ENCODE measurements around the gene PIP4K2A.

PIP4K2A gene

DNA sequence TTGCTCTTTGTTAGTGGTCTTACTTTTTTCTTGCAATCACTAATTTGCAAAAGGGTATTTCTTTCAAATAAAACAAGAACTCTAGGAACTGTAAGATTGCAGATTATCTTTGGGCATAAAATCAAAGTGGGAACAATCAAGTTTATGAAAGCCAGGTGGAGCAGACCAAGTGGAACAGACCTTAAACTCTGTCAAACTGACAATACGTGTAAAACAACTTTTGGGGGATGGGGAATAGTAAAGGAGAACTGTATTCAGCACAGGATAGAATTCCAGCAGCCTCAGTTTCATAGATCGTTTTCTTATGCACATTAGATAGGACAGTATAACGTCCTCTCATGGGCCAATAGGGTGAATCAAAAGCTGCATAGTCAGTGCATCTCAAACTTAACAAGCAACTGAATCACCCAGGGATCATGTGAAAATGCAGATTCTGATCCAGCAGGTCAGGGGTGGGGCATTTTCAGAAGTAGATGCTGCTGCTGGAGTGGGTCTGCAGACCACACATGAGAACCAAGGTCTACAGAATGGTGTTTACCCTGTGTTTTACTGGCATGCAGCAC lies 120.7 kb downstream of the PIP4K2A start:
- no peak for DNase-seq (ENCODE audit: low spot score)

DNA sequence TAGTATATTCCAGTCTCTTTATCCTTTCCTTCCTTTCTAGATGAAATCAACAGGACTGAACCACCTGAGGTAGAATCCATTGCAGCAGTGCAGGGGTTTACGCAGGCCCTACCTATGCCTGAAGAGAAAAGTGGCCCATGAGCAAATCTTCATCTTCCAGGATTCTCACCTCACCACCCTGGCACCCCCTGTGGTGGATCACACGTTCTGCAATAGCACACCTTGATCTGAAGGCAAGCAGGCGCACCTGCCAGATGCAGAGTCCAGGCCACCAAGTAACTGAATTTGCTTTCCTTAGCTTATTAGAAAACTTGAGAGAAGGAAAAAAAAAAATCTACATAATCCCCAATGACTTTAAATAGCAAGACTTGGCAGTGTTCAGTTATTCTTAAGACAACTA lies 121.4 kb downstream of the PIP4K2A start:
- no peak for DNase-seq (ENCODE audit: low spot score)

DNA sequence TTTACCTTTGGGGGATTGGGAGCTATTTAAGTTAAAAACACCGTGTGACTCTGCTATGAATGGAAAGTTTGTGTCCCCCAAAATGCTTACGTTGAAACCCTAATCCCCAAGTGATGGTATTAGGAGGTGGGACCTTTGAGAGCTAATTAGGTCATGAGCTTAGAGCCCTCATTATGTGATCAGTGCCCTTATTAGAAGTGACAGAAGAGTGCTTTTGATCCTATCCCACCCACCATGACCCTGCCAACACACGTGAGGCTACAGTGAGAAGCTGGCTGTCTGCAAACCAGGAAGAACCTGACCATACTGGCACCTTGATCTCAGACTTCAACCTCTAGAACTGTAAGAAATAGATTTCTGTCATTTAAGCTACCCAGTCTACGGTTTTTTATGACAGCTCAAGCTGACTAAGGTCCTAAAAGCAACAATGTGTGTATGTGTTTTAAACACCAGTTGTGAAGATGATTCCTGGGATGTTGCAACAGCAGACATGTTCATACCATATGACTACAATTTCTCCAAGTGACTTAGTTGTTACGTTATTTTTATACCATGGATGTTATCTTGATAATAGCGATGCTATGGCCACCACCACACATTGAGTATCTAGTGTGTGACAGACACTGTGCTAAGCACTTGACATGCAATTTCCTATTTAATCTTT lies 124.4 kb downstream of the PIP4K2A start:
- DNase-seq (ENCODE audit: low spot score), result no peak

DNA sequence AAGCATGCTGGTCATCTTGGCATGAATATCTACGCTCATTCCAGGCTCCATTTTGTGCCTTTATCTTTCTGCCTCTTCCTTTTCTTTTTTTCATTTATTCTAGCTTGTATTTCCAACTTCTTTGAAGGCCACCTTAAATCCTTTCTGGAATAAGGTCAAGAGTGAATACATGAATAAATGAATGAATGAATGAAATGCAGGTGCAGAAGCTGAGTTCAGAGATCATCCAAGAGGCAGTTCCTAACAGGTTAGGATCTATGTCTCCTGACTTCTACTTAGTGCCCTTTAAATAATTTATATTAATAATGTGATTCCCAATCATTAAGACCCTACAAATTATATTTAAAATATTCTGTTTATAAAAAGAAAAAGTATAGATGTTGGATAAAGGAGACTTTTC lies 125.9 kb downstream of the PIP4K2A start:
- DNase-seq (ENCODE audit: low spot score), result no peak

DNA sequence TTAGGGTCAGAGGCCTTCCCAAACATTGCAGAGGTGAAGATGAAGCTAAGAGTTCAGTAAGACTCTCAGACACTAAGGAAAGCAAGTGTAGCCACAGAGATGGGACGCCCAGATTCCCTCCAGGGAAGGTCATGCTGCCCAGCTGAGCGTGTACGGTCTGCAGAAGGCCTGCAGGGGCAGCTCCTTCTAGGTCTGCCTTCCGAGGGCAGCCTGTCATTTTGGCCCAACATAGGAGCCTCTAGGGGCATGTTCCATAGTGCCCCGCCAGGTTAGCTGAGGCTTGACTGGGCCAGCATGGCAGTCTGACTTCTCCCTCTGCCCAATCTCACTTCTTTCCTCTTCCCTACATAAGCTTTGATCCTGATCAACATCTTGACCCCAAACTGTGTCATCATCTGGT lies 130.7 kb downstream of the PIP4K2A start:
- no peak for DNase-seq (ENCODE audit: low spot score)

DNA sequence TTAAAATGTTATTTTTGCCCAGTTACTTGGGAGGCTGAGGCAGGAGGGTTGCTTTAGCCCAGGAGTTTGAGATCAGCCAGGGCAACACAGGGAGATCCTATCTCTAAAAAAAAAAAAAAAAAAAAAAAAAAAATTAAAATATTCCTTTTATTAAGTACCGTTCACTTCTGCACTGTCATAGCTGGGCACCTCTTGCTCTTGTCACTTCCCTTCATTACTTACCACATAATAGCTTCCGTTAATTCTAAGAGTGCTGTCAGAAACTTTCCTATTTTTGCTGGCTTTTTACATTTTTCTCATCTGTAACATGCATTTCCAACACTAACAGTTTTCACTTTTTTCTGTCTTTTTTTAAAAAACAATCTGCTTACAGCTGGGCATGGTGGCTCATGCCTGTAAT lies 132.9 kb downstream of the PIP4K2A start:
- DNase-seq (ENCODE audit: low spot score), result no peak

DNA sequence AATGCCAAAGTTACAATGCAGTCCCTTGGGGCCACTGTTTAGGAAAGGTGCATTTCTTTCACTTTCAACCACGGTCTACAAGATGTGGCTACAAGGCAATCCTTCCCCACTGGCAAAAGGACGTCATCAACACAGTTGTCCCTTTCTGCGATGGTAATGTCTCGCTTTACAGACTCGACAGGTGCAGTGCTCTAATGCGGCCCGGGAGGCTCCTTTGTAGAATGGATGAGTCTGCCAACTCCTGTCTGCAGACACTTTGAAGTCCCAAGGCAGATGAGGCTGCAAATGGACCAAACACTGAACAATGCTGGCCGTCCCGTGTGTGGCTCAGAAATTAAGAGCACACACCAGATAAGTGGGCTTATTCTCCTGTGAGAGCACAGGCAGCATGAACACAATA lies 133.7 kb downstream of the PIP4K2A start:
- DNase-seq (ENCODE audit: low spot score), result no peak

DNA sequence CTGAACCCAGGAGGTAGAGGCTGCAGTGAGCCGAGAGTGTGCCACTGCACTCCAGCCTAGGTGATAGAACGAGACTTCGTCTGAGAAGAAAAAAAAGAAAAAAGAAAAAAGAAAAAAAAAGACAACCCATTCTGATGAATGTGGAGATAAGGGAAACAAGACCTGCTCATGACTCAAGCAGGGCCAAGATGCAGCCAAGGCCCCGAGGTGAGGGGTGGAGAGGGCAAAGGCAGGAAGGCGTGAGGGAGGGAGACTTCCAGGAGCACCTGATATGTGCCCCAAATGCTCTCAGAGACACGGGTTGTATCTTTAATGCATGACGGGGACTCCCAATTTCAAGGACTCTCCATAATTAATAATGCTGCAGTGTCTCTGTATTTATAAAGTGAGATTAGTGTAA lies 134.6 kb downstream of the PIP4K2A start:
- no peak for DNase-seq (ENCODE audit: low spot score)

DNA sequence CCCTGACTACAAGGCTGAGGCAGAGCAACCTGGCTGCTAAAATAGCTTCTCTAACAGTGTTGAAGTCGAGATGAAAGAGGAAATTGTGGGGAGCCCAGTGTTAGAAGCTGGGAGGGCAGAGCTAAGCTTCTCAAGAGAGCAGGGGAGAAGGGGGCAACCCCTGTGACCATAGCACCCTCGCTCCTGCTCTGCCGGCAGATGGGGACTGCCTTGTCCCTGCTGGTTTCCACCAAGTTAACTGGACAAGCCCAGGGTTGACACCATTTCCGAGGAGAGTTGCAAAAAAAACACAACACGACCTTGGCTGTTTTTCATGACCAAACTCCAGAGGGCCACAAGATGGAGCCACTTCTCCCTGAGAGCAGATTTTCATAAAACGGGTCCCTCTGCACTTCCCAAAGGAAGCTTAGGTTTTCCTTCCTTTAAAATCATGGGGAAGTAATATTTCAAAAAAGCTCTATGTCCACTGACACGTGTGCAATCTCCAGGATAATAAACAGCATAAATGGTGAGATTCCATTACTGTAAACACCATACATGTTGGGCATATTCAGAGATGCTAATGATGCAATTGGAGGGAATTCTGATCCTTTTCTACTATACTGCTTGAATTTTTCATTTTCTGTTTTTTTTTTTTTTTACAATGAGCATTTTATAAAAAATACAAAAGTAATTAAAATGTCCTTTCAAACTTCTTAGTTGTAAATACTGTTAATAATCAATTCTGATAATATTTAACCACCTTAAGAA lies 140.4 kb downstream of the PIP4K2A start:
- DNase-seq (ENCODE audit: low spot score), result peak; percentile 41

DNA sequence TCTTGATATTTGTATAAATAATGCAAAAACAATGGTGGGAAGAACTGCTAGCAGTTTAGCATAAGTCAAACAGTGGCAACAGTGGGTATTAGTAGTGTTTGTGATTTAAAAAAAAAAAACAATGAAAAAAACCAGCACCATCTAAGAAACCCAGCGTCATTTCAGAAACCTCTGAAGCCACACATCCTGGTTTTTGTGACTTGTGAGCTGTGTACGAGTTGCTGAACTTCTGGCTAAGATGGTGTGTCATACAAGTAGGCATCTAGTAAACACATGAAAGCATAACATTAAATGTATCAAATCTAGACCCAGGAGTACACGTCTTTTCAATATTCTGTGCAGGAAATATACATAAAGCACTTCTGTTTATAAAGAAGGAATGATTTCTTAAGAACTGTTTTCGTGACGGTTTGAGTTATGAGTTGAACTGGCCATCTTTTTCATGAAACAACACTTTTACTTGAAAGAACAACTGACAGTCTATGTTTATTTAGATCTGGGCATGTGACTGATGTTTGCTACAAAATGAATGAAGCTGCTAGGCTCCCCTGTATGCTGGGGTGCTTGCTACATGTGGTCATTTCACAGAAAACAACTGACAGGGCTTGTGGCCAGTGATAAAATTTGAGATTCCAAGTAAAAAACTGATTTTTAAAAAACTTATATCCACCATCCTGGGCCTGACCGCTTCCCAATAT lies 143.5 kb downstream of the PIP4K2A start:
- DNase-seq (ENCODE audit: low spot score), result peak; percentile 61

DNA sequence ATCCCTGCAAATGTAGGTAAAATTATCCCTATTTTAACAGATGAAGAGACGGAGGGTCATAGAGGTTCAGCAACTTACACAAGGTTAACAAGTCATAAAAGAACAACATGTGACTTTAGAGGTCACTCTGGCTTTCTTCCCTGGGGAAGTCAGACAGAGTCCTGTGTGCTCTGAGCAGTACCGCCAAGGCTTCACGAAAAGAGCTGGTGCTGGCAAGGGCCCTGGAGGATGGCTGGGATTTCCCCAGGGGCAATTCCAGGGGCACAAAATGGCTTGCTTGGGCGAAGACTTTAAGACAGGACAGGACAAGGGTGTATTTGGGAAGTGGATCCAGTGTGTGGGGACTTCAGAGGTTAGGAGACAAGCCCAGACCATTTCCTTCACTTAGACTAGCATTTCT lies 144.1 kb downstream of the PIP4K2A start:
- DNase-seq (ENCODE audit: low spot score), result no peak

DNA sequence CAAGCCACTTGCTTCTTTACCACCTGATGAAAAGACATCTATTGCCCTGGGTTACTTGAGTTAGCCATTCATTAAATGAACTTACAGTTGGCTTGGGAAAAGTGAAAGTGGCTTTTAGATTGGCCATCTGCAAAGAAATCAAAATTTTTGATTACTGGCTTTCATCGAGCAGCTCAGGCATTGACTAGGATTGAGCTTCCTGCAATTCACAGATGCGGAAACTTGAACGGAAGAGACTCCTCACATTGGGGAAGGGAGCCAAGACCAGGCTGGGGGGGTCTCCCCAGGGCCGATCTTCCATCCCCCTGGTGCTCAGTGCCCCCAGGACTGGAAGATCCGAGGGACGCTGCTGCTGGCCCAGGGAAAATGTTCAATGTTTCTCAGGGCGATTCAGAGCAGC lies 145.4 kb downstream of the PIP4K2A start:
- no peak for DNase-seq (ENCODE audit: low spot score)

DNA sequence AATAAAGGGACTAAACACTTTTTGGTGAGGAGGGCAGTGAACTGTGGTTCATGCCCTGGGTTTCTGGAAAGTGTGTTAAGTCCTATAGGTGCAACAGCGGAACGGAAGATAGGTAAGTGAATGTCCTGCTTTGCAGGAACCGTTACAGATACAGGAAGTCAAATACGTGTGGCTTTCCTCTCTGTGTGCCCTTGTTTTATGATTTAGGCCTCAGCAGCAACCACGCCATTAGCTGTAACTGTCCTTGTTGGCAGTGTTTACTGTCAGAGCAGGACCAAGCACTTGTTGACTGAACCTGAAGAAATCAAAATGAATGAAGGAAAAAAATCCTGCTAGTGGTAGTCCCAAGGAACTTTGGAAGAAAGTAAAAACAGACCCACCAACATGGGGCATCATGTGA lies 150.3 kb downstream of the PIP4K2A start:
- DNase-seq (ENCODE audit: low spot score), result no peak

DNA sequence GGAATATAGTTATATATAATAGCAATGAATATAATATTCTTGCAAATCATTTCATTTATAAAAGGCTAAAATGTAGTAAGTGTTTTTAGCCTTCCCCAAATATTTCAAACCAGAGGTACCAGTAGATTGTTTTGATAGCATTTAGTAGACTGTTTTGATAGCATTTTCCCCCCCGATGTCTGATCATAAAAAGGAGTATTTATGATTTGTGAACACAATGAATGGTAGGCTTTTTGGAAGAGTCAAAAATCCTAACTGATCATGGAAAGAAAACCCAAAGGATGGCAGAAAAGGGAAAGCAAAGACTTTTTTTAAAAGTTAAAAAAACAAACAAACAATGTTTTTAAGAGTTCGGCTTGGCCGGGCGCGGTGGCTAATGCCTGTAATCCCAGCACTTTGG lies 152.5 kb downstream of the PIP4K2A start:
- DNase-seq (ENCODE audit: low spot score), result no peak

DNA sequence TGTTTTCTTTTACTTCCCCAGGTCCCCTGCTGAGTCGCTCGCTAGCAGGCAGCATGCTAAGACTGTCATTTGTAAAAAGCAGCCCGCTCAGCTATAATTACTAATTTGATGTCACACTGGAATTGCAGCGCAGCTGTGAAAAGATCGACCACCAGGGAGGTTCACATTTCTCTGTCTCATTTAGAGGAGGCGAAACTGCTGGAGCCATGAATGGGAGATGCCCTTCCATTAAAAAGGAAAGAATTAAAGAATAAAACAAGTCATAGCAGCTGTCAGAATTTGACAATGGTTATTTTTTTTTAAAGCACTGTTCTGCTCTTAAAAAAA lies 153.5 kb downstream of the PIP4K2A start:
- no peak for DNase-seq (ENCODE audit: low spot score)

DNA sequence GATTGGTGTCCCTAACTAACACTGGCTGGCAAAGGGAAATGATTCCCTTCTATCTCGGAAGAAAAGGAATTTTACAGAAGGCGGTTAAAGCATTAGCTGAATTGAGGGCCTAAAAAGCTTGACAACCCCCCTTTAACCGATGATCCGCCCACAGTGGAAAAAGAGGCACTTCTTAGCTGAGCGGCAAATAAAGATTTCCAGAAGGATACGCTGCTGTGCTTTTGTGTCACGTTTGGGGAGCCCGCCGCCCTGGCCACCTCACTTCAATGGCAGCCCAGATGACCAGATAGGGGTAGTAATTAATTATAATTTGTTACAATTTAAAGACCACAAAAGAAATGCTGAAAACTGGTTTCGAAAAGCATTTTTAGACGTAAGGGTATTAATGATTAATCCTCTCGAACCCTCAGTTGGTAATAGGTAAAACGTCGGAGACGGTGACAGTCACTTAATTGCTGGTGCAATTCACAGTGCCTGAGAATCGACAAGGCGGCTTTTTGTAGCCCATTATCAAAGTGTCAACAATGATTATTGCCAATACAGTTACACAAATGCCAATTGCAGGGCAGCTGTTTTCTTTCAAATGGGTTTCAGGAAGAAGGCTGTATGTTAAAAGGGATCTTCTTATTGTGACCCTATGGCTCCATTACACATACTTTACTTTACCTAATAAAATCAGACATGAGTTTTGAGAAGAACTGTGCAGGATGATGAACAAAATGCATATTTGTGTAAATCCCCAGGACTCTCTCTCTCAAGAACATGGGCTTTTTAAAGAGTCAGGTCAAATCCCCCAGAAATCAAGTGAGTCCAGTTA lies 154.1 kb downstream of the PIP4K2A start:
- DNase-seq (ENCODE audit: low spot score), result no peak

DNA sequence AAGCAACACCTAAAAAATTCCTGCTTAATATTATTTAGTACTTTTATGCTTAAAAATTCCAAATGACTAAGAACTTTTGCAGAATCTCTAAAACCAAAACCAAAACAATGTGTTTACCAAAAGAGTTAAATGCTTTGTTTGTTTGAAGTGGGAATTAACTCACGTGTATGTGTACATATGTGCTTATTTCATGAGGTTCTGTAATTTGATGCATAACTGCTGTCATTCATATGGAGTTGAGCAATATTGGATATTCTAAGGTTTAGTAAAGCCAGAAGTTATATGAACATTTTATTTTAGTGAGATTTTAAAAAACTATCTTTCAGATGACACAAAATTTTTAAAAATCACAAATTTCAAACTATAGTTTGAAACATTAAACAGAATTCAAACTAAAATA lies 157.1 kb downstream of the PIP4K2A start:
- no peak for DNase-seq (ENCODE audit: low spot score)

DNA sequence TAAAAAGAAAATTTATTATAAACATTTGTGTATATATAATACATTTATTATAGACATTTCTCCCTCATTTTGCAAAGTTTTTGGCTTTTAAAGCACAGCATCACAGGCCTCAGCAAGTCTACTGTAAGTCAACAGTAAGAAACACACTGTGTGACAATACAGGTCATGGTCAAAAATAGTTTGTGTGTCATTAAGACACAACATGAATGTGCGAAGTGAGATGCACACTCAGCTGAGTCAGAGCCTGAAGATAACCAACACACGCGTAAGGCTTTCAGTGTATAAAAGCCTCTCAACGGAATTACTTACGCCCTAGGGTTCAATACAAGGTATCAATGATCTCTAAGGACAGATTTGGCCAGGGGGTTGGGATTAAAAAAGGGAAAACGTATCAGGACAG lies 157.6 kb downstream of the PIP4K2A start:
- no peak for DNase-seq (ENCODE audit: low spot score)

DNA sequence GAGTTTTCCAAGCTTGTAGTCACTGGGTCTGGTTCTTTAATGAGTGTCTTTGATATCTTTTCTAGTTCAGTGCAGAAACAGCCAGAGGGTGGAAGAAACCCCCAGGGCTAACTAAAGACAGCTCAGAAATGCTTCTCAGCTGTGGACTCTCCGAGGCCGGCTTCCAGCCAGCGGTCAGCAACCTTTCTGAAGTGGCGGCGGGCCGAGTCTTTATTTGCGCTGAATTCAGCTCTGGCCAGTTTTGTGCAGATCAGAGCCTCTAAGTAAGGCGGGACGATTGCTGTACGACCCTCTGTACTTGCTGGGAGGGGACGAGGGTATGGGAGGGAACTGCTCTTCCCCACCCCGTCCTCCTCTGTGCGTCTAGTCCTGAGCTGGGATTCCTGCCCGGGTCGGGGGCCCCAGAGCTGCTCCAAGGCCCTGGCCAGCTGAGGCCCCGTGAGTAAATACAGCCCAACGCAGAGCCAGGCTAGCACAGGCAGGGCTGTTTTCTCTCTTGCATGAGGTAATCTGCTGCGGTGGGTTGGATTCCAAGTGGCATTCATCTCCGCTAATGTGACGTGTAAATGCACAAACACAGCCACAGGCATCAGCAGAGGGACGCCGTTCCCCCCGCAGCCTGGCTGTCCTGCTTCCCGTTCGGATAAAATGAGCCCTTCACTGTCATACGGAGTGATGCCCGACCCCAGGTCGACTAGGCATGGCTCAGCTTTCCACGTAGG lies 159.8 kb downstream of the PIP4K2A start:
- no peak for DNase-seq (ENCODE audit: low spot score)

DNA sequence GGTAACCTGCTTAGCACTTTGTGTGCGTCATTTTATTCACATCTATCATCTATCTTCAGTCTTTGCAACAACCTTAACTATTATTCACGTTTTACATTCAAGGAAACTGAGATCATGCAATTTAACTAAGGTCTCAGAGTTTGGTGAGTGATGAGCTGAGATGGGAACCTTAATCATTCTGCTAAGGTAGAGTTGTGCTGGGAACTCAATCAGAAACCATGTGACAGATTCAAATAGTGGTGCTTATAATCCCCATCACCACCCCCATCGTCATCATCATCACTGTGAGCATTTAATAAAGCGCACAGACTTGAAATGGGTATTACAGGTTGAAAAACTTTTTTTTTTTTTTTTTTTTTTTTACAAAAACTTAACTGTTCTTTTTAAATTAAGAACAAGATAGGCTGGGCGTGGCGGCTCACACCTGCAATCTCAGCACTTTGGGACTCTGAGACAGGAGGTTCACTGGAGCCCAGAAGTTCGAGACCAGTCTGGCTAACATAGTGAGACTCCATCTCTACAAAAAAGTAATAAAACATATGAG lies 160.9 kb downstream of the PIP4K2A start:
- no peak for DNase-seq (ENCODE audit: low spot score)

DNA sequence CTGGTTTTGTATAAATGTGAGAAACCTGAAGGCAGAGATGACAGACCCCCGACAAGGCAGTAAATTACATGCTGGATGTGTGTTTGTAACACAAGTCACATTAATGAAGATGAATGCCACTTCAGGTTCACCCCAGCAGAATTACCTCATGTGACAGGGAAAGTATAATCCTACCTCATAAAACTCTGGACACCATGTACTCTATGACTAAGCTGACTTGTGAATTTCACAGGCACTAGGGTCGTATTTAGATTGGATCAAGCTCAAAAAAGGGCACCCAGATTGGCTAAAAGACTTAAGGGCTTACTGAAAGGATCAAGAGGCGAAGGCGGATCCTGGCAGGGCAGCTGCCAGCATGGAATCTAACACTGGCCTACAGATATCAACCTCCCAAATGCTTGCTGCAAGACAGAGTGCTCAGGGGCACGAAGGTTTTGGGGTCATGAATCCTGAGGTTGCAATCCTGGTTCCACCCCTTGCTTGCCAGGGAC lies 161.4 kb downstream of the PIP4K2A start:
- DNase-seq (ENCODE audit: low spot score), result no peak
